Heart left ventricle (tissue), 16 donors: ENCODE results near the gene DAO. TPM values are rescaled to one million over a fixed set of nuclear protein-coding genes. Genes with fewer than 3 reads are reported as not detected.
A peak's percentile ranks its signal among the peaks of the same experiment; 100 is the strongest.
"Not testable (repeated sequence)": the region's sequence is repeated elsewhere in the genome, so short reads cannot be mapped to it uniquely, and the experiment has no call there.

Experiments used
- ATAC-seq, 4 donors: fragments of 200-7000 bp; cut with Tn5 transposase; one replicate each; pipeline ENCODE4 v1.9.1; 2020 to 2022; ENCODE audit warnings: moderate library complexity in 4 of 4, mild to moderate bottlenecking in 3 of 4, moderate number of reproducible peaks in 1 of 4
- DNase-seq, 5 donors: peaks; one replicate each; pipeline ENCODE4 v3.0.0-alpha.2; 2020
- H3K27ac ChIP-seq, 12 donors: fragments of 200-600 bp; sonication (generic) in 4 of 12; one replicate each; pipeline versions ENCODE4 v1.5.0 to v1.8.0; 2016 to 2022; ENCODE audit warnings: mild to moderate bottlenecking in 2 of 12
- H3K27me3 ChIP-seq, 9 donors: fragments of 200-600 bp; sonication (generic) in 2 of 9; one replicate each; pipeline versions ENCODE4 v1.5.1 to v1.8.0; 2016 to 2022; ENCODE audit warnings: mild to moderate bottlenecking in 3 of 9
- H3K36me3 ChIP-seq, 9 donors: fragments of 200-600 bp; sonication (generic) in 2 of 9; one replicate each; pipeline versions ENCODE4 v1.5.0 to v1.8.0; 2018 to 2022; ENCODE audit warnings: mild to moderate bottlenecking in 2 of 9
- H3K4me1 ChIP-seq, 12 donors: fragments of 200-600 bp; sonication (generic) in 4 of 12; one replicate each; pipeline versions ENCODE4 v1.5.0 to v1.8.0; 2016 to 2022; ENCODE audit warnings: mild to moderate bottlenecking in 3 of 12
- H3K4me3 ChIP-seq, 12 donors: fragments of 200-600 bp; sonication (generic) in 4 of 12; one replicate each; pipeline versions ENCODE4 v1.5.0 to v1.8.0; 2017 to 2022; ENCODE audit warnings: mild to moderate bottlenecking in 9 of 12, moderate library complexity in 4 of 12
- H3K9me3 ChIP-seq, 12 donors: fragments of 200-600 bp; sonication (generic) in 4 of 12; one replicate each; pipeline versions ENCODE4 v1.5.0 to v1.8.0; 2016 to 2022; ENCODE audit warnings: mild to moderate bottlenecking in 1 of 12
- POLR2A ChIP-seq, 2 donors: fragments of 450-650 bp; IDR thresholded peaks; one replicate each; pipeline ENCODE4 v1.6.1; 2017; ENCODE audit warnings: antibody characterized with exemption in 2 of 2, mild to moderate bottlenecking in 2 of 2, moderate library complexity in 2 of 2
- WGBS, 4 donors: extraction: QIAGEN DNeasy Blood & Tissue Kit in 2 of 4; methylation state at CpG; one replicate each; pipeline versions ENCODE4 v1.1.5 to v1.1.7; 2013 to 2018; 5-methylcytosine and 5-hydroxymethylcytosine counted together
- intact Hi-C, 10 donors: fragments of 100-400 bp; cut with DNase I; formaldehyde crosslinking; loops; one replicate each; pipeline versions ENCODE4 v1.11.1 to v1.14.2; 2022
- polyA plus RNA-seq, 2 donors: library from polyadenylated mRNA; stranded (reverse); fragments of 200-250 nt; gene quantifications; one replicate each; pipeline ENCODE4 v1.2.3, GENCODE V29; 2013
- total RNA-seq, 9 donors: library from RNA; depleted of rRNA in 2 of 9; stranded (reverse); fragments of >200 nt in 2 of 9; fragmentation: NEBNext Ultra II Directional in 3 of 9; extraction: Animal tissue kit (Norgen Biotek cat#: 25700) in 3 of 9; gene quantifications; one replicate each; pipeline versions ENCODE4 v1.1.0 to v1.2.4, GENCODE V29; 2016 to 2023
- TF ChIP-seq, protein P1 (sequence below), 12 donors: fragments of 200-600 bp; sonication (generic) in 4 of 12; IDR thresholded peaks; one replicate each; pipeline versions ENCODE4 v1.5.0 to v1.8.0; 2018 to 2022; ENCODE audit warnings: antibody characterized with exemption in 12 of 12, mild to moderate bottlenecking in 5 of 12
- donor health status: ischemic (EF 13 %, LVEDD 7.1; RV severe dilation, severe dysfunction).
- donor health status: healthy with polysubstance abuse.
- donor health status: DM: no; HTN: yes; CAD: no.
- donor health status: DM: no; HTN: no; CAD: no.
- donor health status: ischemic (EF 25% LVEDD 6.9; RV normal size, moderate dysfunction).
- donor health status: ischemic (EF 25% LVEDD 5.7; RV mildly dilated, moderate dysfunction).
- donor health status: healthy.
- donor health status: DM: yes; HTN: yes; CAD: no.
- donor health status: ischemic (EF 35%, LVEDD 5.7; RV mildly dilated, moderate dysfunction).
- donor health status: nonischemic (EF 11% LVEDD 7.7; RV severe dilation, severe dysfunction).
- donor health status: DM: yes; HTN: yes; CAD: no.
- donor health status: PGD.
- donor health status: ischemic (EF 29% LVEDD 5.4; RV normal size, mild dysfunction).
- donor health status: nonischemic (EF 23%, LVEDD 6.1; RV moderate dilation, normal function).

The DAO gene
- total and polyA plus RNA-seq, 11 donors = not detected

DNA sequence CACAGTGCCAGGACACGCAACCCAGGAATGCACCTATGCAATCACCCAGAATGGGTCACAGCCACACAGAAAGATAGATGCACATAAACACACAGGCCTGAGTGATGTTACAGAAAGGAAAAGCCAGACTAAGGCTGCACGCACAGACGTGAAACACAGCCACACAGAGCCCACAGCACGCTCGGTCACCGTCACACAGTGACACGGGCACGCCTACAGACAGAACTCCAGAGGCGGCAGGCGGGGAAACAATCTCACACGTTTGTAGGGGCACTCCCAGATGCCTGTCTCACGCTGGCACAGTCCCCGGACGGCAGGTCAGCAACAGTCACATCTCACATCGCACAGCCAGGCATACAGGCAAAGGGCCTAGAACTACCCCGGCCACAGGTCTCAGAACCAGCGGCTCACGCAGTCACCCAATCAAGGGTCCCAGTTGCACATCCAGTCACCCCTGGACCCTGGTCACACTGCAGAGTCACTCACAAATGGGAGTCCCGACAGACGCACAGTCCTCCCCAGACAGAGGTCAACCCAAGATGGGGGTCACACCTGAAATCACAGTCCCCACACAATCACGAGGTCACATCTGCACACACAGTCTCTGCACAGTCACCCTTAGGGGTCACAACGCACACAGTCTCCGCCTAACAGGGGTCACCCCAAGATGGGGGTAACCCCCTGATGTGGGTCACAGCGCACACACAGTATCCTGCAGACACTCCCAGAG lies 23.3 kb upstream of the DAO start:
- Histone ChIP-seq H3K4me1 (peaks cover 12 to 82% (median 57%) of the 10 kb centered on the region in 12 donors), H3K27ac (peak overlapping the region; percentile 86 to 99 (median 96)), H3K36me3 (peaks cover 0 to 9% (median 4%) of the 10 kb centered on the region in 9 donors), H3K27me3 (no peaks in the 10 kb centered on the region), H3K9me3 (peaks cover 0 to 6% (median 0%) of the 10 kb centered on the region in 12 donors), H3K4me3 (peak overlapping the region; percentile 62 to 98 (median 88))
- DNase-seq (peak; percentile 80 to 93 (median 86)), ATAC-seq (peak; percentile 41 to 63 (median 60))
- TF ChIP-seq POLR2A (IDR thresholded peaks at IDR 0.05) = peak in 1 of 2 donors; percentile 44
- TF ChIP-seq, protein P1, sequence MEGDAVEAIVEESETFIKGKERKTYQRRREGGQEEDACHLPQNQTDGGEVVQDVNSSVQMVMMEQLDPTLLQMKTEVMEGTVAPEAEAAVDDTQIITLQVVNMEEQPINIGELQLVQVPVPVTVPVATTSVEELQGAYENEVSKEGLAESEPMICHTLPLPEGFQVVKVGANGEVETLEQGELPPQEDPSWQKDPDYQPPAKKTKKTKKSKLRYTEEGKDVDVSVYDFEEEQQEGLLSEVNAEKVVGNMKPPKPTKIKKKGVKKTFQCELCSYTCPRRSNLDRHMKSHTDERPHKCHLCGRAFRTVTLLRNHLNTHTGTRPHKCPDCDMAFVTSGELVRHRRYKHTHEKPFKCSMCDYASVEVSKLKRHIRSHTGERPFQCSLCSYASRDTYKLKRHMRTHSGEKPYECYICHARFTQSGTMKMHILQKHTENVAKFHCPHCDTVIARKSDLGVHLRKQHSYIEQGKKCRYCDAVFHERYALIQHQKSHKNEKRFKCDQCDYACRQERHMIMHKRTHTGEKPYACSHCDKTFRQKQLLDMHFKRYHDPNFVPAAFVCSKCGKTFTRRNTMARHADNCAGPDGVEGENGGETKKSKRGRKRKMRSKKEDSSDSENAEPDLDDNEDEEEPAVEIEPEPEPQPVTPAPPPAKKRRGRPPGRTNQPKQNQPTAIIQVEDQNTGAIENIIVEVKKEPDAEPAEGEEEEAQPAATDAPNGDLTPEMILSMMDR (IDR thresholded peaks at IDR 0.05) = no peak
- intact Hi-C loops = loop anchor here in 9 of 10 donors (2.0 to 10.0 kb wide), 11 partner anchors 24 to 294 kb away; partner anchors contain the start of genes ISCU (in 3 of the 9), CORO1C (in 2 of the 9), SART3 (in 2 of the 9) and ALKBH2 (in 1 of the 9)
- 1 to 6% (median 4%) methylated on average over 8 to 24 of the region's 24 CpGs for WGBS, 4 donors

DNA sequence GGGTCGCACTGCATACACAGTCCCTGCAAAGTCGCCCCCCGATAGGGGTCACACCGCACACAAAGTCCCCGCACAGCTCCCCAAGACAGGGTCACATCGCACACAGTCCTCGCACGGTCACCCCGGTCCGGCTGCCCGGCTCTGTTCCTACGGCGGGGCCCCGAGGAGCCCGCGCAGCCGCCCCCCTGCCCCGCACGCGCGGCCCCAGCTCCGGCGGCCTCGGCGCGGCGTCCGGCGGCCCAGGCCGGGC lies 22.8 kb upstream of the DAO start:
- Histone ChIP-seq H3K4me3 (peak overlapping the region; percentile 62 to 98 (median 88)), H3K4me1 (peaks cover 12 to 81% (median 53%) of the 10 kb centered on the region in 12 donors), H3K27ac (peak overlapping the region; percentile 86 to 99 (median 96)), H3K36me3 (peaks cover 0 to 4% (median 0%) of the 10 kb centered on the region in 9 donors), H3K9me3 (peaks cover 0 to 6% (median 0%) of the 10 kb centered on the region in 12 donors), H3K27me3 (no peaks in the 10 kb centered on the region)
- DNase-seq (peak in 1 of 5 donors; percentile 30), ATAC-seq (peak in 2 of 4 donors; percentile 3 to 4)
- 0 to 1% (median 0%) methylated on average over 16 to 30 of the region's 30 CpGs; no CpG with 5 or more reads in 1 of the 4 donors for WGBS, 4 donors
- no peak for TF ChIP-seq POLR2A (IDR thresholded peaks at IDR 0.05)
- TF ChIP-seq, protein P1 (IDR thresholded peaks at IDR 0.05) = no peak
- intact Hi-C loops = loop anchor here in 9 of 10 donors (2.0 to 10.0 kb wide), 11 partner anchors 24 to 295 kb away; partner anchors contain the start of genes ISCU (in 3 of the 9), CORO1C (in 2 of the 9), SART3 (in 2 of the 9) and ALKBH2 (in 1 of the 9)

DNA sequence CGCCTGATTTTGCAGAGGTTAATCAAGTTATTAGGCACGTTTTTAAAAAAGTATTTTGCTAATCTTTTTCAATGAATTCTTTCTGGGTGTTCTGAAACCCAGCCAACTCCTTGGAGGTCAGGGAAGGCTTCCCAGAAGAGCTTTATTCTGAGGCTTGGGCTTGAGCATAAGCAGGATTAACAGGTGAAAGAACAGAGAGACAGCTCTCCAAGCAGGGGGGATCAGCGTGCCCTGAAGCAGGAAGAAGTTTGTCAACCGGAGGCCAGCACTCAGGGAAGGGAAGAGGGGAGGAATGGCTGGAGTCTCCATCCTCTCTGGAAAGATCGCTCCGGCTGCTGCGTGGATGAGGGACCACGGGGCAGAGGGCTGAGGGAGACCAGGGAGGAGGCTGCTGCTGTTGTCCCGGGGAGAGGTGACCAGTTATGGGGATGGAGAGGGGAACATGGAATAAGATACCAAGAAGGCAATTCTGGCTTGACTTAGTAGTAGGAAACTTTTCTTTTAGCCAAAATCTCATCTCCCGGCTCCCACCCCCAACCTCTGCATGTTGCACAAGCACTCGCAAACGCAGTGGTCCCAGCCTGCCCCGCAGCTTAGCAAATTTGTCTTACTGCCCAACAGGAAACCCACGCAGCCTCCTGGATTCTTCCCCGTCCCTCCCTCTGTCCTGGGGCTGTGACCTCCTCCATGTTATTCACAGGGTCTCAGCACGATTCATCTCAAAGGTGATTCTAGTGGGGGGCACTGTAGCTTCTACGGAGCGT lies 21.4 kb upstream of the DAO start:
- Histone ChIP-seq H3K36me3 (no peaks in the 10 kb centered on the region), H3K9me3 (peaks cover 0 to 10% (median 0%) of the 10 kb centered on the region in 12 donors), H3K4me3 (peak overlapping the region; percentile 47 to 94 (median 68)), H3K27ac (peak overlapping the region in 11 of 12 donors; percentile 32 to 97 (median 88)), H3K27me3 (no peaks in the 10 kb centered on the region), H3K4me1 (peaks cover 12 to 70% (median 40%) of the 10 kb centered on the region in 12 donors)
- intact Hi-C loops = loop anchor here in 9 of 10 donors (5.0 to 10.0 kb wide), 9 partner anchors 51 to 296 kb away; partner anchors contain the start of genes CORO1C (in 2 of the 9), ISCU (in 2 of the 9), SART3 (in 2 of the 9) and ALKBH2 (in 1 of the 9)
- 17 to 22% (median 19%) methylated on average over 18 of the region's 18 CpGs for WGBS, 4 donors
- no peak for ATAC-seq
- TF ChIP-seq POLR2A (IDR thresholded peaks at IDR 0.05) = no peak
- TF ChIP-seq, protein P1 (IDR thresholded peaks at IDR 0.05) = no peak
- DNase-seq = peak in 1 of 5 donors; percentile 34

DNA sequence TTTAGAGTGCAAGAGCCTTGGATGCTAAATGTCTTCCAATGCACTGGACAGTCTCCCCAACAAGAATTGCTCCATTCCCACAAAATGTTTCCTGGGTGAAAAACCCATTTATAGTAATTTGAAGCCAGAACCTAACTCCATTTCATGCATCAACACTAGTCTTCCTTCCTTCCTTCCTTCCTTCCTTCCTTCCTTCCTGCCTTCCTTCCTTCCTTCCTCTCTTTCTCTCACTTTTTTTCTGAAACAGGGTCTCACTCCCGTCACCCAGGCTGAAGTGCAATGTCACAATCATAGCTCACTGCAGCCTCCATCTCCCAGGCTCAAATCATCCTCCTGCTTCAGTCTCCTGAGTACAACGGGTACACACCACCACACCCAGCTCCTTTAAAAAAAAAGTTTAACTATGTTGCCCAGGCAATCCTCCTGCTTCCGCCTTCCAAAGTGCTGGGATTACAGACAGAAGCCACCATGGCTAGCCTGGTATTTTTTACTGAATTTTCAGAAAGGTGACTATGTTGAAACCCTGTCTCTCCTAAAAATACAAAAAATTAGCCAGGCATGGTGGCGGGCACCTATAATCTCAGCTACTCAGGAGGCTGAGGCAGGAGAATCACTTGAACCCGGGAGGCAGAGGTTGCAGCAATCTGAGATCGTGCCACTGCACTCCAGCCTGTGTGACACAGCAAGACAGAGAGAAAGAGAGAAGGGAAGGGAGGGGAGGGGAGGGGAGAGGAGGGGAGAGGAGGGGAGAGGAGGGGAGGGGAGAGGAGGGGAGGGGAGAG lies 20.6 kb upstream of the DAO start:
- not testable (repeated sequence) for H3K36me3 ChIP-seq, ATAC-seq, DNase-seq, H3K27me3 ChIP-seq
- peaks cover 4 to 62% (median 31%) of the 10 kb centered on the region in 12 donors for H3K4me1 ChIP-seq
- peak overlapping the region in 2 of 12 donors; percentile 88 to 94 for H3K27ac ChIP-seq
- H3K9me3 ChIP-seq = peaks cover 0 to 11% (median 0%) of the 10 kb centered on the region in 12 donors
- WGBS, 4 donors = 58 to 68% (median 67%) methylated on average over 6 of the region's 6 CpGs
- intact Hi-C loops = loop anchor here in 9 of 10 donors (5.0 to 10.0 kb wide), 9 partner anchors 52 to 297 kb away; partner anchors contain the start of genes CORO1C (in 2 of the 9), ISCU (in 2 of the 9), SART3 (in 2 of the 9) and ALKBH2 (in 1 of the 9)
- H3K4me3 ChIP-seq = peak overlapping the region in 1 of 12 donors; percentile 85
